ENCODE data around the gene ZBTB1.
"Not testable (repeated sequence)": the region's sequence is repeated elsewhere in the genome, so short reads cannot be mapped to it uniquely, and the experiment has no call there.

Gene ZBTB1

GRCh38 chr14:64562436-64562835 lies 57.9 kb downstream of the ZBTB1 start:
- H3K36me3 Mint-ChIP-seq = no peaks in the 10 kb centered on the region
- no peak overlapping the region for H3K27ac Mint-ChIP-seq
- ATAC-seq = no peak
- no peaks in the 10 kb centered on the region for H3K4me1 Mint-ChIP-seq
- no peak overlapping the region for H3K4me3 Mint-ChIP-seq
- no peaks in the 10 kb centered on the region for H3K9me3 Mint-ChIP-seq
- no peak for DNase-seq (ENCODE audit: low spot score in 2 of 2)

- H3K9me3 Mint-ChIP-seq = no peaks in the 10 kb centered on the region
- DNase-seq (ENCODE audit: low spot score in 2 of 2) = no peak
- ATAC-seq = no peak
- no peaks in the 10 kb centered on the region for H3K36me3 Mint-ChIP-seq
- H3K4me3 Mint-ChIP-seq = no peak overlapping the region
- no peak overlapping the region for H3K27ac Mint-ChIP-seq
- H3K4me1 Mint-ChIP-seq = no peaks in the 10 kb centered on the region
Measured at GRCh38 chr14:64563696-64564095, 59.1 kb downstream of the ZBTB1 start.

DNA sequence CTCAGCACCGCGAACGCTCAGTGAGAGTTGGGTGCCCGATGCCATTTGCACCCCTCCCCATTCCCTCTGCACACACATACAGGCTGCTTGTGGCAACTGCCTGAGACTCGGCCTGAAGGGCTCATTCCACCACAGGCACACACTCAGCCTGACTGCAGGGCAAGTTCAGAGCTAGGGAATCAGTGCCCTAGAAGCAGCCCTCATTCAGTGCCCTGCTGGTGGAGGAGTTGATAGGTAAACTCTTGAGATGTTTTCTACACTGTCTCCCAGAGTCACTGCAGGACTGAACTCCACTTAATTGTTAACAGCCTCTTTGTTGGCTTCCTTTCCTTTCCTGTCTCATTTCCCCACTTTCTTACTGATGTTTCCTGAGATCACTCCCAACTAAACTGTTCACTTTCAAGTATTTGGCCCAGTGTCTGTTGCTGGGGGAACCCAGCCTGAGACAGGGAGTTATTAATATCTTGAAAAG lies 62.1 kb downstream of the ZBTB1 start:
- ATAC-seq = no peak
- Mint-ChIP-seq H3K36me3 (no peaks in the 10 kb centered on the region), H3K9me3 (no peaks in the 10 kb centered on the region), H3K4me1 (no peaks in the 10 kb centered on the region), H3K4me3 (no peak overlapping the region), H3K27ac (no peak overlapping the region)
- no peak for DNase-seq (ENCODE audit: low spot score in 2 of 2)

- H3K27ac Mint-ChIP-seq = no peak overlapping the region
- H3K9me3 Mint-ChIP-seq = no peaks in the 10 kb centered on the region
- DNase-seq (ENCODE audit: low spot score in 2 of 2) = no peak
- H3K4me3 Mint-ChIP-seq = no peak overlapping the region
- H3K36me3 Mint-ChIP-seq = no peaks in the 10 kb centered on the region
- ATAC-seq = no peak
- H3K4me1 Mint-ChIP-seq = no peaks in the 10 kb centered on the region
Measured at GRCh38 chr14:64569138-64569631, 64.6 kb downstream of the ZBTB1 start.

- DNase-seq (ENCODE audit: low spot score in 2 of 2); H3K36me3 Mint-ChIP-seq; H3K27ac Mint-ChIP-seq; ATAC-seq; H3K9me3 Mint-ChIP-seq; H3K4me3 Mint-ChIP-seq; H3K4me1 Mint-ChIP-seq: not testable (repeated sequence)
Measured at GRCh38 chr14:64569646-64570045, 65.1 kb downstream of the ZBTB1 start.

- Mint-ChIP-seq H3K4me1 (no peaks in the 10 kb centered on the region), H3K4me3 (no peak overlapping the region), H3K36me3 (no peaks in the 10 kb centered on the region), H3K9me3 (no peaks in the 10 kb centered on the region), H3K27ac (no peak overlapping the region)
- ATAC-seq (no peak), DNase-seq (ENCODE audit: low spot score in 2 of 2) (no peak)
Measured at GRCh38 chr14:64572386-64573104, 68.0 kb downstream of the ZBTB1 start.

- no peak for ATAC-seq
- Mint-ChIP-seq H3K4me3 (no peak overlapping the region), H3K4me1 (no peaks in the 10 kb centered on the region), H3K27ac (no peak overlapping the region), H3K36me3 (no peaks in the 10 kb centered on the region), H3K9me3 (no peaks in the 10 kb centered on the region)
- no peak for DNase-seq (ENCODE audit: low spot score in 2 of 2)
Measured at GRCh38 chr14:64573109-64573508, 68.5 kb downstream of the ZBTB1 start.
